Adrenal gland (tissue), 5 donors: Measurements from ENCODE around the gene TRIM8.

Experiments
- POLR2A ChIP-seq, 2 donors: fragments of 450-650 bp; IDR thresholded peaks; one replicate each; pipeline ENCODE4 v1.6.1; 2017; ENCODE audit warnings: antibody characterized with exemption in 2 of 2, mild to moderate bottlenecking in 2 of 2, moderate library complexity in 1 of 2
- TF ChIP-seq, protein P1 (sequence below), 6 experiments: fragments of 450-650 bp in 4 of 6; fragments of 200-600 bp in 2 of 6; sonication (generic) in 1 of 6; IDR thresholded peaks; 1 replicate in 5 of 6; 2 replicates in 1 of 6; pipeline versions ENCODE4 v1.5.1 to v1.8.0; 2016 to 2021; ENCODE audit warnings: antibody characterized with exemption in 6 of 6, mild to moderate bottlenecking in 2 of 6, moderate library complexity in 1 of 6
- donor health status: DM: no; HTN: no; CAD: no.

GRCh38 chr10:102653060-102653459 lies 8.8 kb downstream of the TRIM8 start:
- TF ChIP-seq, protein P1, sequence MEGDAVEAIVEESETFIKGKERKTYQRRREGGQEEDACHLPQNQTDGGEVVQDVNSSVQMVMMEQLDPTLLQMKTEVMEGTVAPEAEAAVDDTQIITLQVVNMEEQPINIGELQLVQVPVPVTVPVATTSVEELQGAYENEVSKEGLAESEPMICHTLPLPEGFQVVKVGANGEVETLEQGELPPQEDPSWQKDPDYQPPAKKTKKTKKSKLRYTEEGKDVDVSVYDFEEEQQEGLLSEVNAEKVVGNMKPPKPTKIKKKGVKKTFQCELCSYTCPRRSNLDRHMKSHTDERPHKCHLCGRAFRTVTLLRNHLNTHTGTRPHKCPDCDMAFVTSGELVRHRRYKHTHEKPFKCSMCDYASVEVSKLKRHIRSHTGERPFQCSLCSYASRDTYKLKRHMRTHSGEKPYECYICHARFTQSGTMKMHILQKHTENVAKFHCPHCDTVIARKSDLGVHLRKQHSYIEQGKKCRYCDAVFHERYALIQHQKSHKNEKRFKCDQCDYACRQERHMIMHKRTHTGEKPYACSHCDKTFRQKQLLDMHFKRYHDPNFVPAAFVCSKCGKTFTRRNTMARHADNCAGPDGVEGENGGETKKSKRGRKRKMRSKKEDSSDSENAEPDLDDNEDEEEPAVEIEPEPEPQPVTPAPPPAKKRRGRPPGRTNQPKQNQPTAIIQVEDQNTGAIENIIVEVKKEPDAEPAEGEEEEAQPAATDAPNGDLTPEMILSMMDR (IDR thresholded peaks at IDR 0.05) = no peak
- no peak for TF ChIP-seq POLR2A (IDR thresholded peaks at IDR 0.05)
